A673 (cell line): ENCODE measurements around the gene RHOA.

Experiments used
- CTCF ChIP-seq: fragments of 300-800, 200-600 bp; sonication (generic); conservative IDR thresholded peaks from 2 replicates; pipeline ENCODE4 v1.5.1; 2017; ENCODE audit warnings: low read depth, mild to moderate bottlenecking, antibody characterized with exemption, low read length, moderate library complexity, mixed read lengths
- EZH2 ChIP-seq: fragments of 200-600 bp; sonication (generic); IDR thresholded peaks from 2 replicates; pipeline ENCODE4 v1.6.1; 2017; ENCODE audit warnings: borderline replicate concordance, low read depth, mild to moderate bottlenecking, mixed read lengths, antibody characterized with exemption, low read length; ENCODE audit not compliant: poor library complexity, severe bottlenecking

GRCh38 chr3:49339581-49339940, 72.2 kb downstream of the RHOA start:
- TF ChIP-seq CTCF, result no peak
- TF ChIP-seq EZH2, result no peak
